Stimulated activated CD4-positive, alpha-beta T cell treated with anti-CD3 and anti-CD28 coated beads, TNF-alpha, amount 100 ng/mL, for 4 hours (primary cell): ENCODE measurements around the gene IDI2.
"Not testable (repeated sequence)": the region's sequence is repeated elsewhere in the genome, so short reads cannot be mapped to it uniquely, and the experiment has no call there.

Experiments
- DNase-seq, 3 experiments: peaks; one replicate each; pipeline ENCODE4 v3.0.0-alpha.2; 2020; ENCODE audit warnings: low read depth in 3 of 3

IDI2 gene

GRCh38 chr10:1047937-1048336 is 22.3 kb upstream of the IDI2 start:
- no peak for DNase-seq

GRCh38 chr10:1045415-1045814 is 19.8 kb upstream of the IDI2 start:
- no peak for DNase-seq

DNA sequence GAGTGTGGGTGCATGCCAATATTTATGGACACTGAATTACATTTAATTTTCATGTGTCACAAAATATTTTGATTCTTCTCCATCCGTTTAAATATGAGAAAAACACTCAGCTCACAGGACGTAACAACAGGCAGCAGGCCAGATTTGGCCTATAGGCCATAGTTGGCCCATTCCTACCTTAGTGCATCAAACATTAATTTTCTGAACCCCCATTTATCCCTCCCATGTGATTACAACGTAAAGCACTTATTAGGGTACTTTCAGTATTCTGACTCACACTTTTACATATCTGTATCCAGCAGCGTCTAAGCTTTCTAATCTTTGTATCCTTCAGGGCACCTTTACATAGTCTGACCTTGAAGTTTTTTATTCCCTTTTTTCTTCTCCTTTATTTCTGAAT is 19.3 kb upstream of the IDI2 start:
- DNase-seq, result no peak

DNA sequence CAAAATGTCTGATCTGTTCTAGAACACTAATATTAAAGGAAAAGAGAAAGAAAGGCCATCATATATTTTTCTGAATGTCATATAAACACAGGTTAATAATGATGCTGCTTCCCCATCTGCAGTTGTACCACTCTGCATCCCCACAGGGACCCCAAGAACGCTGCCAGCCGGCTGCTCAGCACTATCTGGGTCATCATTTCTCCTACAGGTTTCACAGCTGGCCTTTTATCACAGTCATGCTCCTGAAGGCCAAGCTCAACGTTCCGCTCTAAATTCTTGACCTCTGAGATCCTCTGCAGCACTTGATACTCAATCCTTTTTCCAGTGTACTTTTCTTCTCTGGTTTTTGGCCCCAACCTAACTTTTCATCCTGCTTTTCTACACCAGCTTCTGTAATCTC is 18.5 kb upstream of the IDI2 start:
- no peak for DNase-seq

DNA sequence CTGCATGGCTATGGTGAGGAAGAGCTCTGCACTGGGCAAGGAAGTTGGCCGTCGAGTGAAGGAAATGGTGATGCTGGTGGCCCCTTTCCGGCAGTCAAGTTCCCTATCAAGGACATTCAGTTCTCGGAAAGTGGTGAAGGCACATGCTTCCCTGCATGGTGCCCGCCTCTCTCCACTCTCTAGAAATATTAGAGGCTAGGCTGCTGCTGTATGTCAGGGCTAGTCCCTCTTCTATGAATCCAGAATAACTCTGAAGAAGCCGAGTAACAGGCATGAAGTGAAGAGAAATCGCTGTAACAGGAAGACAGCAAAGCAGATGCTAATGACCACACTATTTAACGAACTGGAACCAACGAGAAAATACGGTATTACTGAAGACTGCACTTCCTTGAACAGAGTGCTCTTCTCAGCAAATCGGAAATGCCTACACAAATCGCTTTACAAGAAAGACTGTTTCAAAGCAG is 17.9 kb upstream of the IDI2 start:
- no peak for DNase-seq

DNA sequence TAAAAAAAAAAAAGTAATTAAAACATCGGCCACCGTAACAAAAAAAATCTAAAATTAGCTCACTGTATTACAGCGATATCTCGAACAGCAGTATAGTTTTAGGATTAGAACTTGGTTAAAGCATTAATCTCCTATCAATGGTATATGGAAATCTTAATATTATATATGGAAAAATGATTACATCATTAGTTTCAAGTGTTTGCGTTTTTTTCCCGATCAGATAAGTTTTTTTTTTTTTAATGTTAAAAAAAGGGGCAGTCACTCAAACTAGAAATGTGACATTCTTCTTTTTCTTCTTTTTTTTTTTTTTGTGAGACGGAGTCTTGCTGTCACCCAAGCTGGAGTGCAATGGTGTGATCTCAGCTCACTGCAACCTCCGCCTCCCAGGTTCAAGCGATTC is 15.9 kb upstream of the IDI2 start:
- DNase-seq, result no peak

DNA sequence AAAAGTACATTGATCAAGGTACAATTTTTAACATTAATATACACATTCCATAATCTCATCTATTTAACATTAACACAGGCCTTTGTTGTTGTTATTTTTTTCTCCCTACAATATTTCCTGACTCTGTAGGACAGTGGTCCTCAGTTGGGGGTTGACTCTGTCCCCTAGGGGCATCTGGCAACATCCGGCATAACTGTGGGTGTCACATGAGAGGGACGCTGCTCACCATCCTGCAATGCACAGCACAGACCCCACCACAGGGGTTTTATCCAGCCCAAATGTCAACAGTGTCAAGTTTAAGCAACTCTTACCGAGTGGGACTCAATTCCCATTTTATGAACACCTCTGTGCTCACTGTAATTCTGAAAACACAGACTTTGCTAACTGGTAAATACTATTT is 14.5 kb upstream of the IDI2 start:
- no peak for DNase-seq

DNA sequence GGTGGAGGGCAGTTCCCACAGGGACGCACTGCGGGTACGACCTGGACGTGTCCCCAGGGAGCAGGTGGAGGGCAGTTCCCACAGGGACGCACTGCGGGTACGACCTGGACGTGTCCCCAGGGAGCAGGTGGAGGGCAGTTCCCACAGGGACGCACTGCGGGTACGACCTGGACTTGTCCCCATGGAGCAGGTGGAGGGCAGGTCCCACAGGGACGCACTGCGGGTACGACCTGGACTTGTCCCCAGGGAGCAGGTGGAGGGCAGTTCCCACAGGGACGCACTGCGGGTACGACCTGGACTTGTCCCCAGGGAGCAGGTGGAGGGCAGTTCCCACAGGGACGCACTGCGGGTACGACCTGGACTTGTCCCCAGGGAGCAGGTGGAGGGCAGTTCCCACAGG is 13.1 kb upstream of the IDI2 start:
- DNase-seq, result not testable (repeated sequence)

DNA sequence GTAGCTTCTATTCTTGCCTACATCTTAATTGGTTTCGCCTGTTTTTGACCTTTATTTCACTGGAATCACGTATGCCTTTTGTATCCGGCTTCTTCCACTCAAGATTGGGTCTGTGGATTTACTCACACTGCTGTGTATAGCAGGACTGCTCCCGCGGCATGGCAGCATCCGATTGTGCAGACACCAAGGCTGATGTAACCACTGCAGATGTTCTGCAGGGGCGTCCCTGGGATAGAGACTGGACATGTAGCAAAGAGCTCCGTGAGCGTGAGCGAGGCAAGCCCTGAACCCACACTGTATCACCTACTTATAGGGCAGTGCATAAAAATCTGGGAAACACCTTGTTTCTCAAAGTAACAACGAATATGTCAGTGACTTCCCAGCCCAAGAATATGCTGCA is 11.4 kb upstream of the IDI2 start:
- DNase-seq, result no peak

DNA sequence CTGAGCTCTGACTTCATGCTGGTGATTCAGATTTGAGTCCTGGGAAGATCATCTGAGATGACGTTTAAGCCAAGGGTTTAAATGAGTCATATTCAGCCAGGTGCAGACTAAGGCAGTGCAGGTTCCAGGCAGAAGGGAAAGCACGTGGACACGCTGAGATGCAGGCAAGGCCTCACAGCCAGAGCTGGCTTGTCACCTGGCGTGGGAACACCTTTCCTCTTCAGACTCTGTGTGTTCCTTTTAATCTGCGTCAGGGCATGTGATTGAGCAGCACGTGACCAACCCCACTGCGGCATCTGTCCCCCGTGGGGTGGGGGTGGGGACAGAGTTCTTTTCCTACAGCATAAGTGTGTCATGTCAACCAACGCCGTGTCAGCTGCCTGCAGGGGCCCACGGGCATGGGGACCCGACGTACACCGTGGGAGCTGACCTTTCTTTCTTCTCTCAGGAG is 10.7 kb upstream of the IDI2 start:
- no peak for DNase-seq

DNA sequence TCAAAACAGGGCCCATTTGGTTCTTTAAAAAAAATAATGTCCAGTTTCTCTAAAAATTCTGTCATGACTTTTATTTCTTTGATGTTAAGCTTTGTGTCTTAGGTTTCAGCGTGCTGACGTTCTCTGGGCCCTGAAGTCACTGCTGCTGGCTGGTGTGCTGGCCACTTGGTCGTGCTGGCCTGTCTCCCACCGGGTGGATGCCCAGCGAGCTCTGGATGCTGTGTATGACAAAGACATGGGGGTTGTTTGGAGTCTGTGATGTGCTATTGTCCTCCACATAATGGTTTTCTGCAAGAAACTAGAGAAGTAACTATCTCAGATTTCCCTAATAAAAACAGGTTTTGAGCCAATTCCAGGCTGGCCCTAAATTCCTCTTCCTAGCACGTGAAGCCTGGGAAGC is 9.5 kb upstream of the IDI2 start:
- DNase-seq, result no peak

DNA sequence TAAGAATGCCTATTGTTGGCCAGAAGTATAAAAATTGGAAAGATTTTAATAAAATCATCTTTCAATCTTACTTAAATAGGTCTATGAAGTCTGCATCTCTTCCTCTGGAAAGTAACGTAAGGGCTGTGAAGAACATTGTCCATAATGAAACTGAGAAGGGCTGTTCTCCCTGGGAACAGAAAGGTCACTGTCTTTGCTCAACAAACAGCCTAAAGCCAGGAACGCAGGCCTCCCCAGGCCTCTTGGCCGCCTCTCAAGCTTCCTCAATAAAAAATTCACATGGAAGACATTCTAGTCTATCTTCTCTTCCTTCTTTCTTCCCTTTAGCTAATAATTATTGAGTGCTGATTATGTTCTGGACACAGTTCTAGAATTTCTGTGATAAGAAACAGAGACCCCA is 9.1 kb upstream of the IDI2 start:
- DNase-seq, result no peak

- DNase-seq, result no peak
Measured at GRCh38 chr10:1033601-1034000, 7.9 kb upstream of the IDI2 start.

DNA sequence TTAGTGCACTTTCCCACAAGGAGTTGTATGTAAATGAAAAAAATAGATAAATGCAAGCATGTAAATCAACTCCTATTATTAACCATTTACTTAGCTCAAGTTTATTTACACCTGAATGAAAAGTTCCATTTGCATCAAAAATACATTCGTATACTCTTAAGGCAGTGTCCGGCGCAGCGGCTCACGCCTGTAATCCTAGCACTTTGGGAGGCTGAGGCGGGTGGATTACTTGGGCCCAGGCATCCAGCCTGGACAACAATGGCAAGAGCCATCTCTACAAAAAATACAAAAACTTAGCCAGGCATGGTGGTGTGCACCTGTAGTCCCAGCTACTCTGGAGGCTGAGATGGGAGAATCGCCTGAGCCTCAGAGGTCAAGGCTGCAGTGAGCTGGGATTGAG is 4.2 kb upstream of the IDI2 start:
- DNase-seq, result no peak

GRCh38 chr10:1026578-1026977 is 919 bp upstream of the IDI2 start:
- no peak for DNase-seq

- no peak for DNase-seq
Measured at GRCh38 chr10:1024103-1024502, 1.6 kb downstream of the IDI2 start.

- no peak for DNase-seq
Measured at GRCh38 chr10:1022413-1022812, 3.2 kb downstream of the IDI2 start.

- DNase-seq, result no peak
Measured at GRCh38 chr10:1020958-1021357, 4.7 kb downstream of the IDI2 start.

DNA sequence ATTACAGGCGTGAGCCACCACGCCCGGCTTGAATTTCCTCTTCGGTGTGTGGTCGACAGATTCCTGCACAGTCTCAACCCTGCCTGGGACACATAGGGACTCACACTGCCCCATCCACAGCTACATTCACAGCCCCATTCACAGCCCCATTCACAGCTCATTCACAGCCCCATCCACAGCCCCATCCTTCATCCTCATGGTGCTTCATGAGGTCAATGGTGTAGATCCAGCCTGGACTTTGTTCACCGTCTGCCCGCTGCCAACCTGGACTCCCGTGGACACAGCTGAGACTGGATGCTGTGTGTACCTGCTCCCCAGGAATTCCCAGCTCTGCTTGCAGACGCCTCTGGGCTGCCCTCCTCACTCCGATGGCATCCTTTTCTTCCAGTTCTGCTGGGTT is 5.2 kb downstream of the IDI2 start:
- DNase-seq, result no peak

DNA sequence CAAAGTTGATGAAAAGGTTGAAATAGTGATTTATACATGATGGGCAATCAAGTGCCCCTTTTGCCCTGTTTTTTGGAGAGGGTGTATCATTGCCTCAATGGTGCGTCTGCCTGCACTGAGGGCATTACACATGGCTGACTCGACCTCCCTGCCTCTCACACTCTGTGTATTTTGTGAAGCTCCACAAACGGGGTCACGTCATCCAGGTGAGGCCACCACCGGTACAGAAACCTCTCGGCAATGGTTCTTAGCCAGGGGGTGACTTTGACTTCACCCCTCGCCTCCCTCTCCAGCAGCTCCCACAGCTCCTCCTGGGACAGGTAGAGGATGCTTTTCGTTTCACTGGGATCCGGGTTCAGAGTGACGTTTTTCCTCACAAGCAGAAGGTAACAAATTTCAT is 6.3 kb downstream of the IDI2 start:
- DNase-seq, result no peak

DNA sequence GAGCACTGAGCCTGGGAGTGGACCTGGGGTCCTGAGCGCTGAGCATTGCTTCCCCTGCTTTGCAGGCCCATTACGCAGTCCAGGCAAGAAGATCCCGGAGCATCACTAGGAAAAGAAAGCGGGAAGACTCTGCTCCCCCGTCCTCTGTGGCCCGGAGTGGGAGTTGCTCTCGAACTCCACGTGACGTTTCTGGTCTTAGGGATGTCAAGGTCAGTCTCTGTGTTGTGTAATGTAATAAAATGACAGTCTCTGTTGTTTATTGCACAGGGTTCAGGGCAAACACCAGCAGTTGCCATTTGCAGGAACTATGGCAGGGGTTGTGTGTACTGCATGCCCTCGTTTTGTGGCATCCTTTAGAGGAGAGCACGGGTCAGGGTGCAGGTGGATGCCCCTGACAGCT is 10.0 kb downstream of the IDI2 start:
- DNase-seq, result no peak

GRCh38 chr10:1011696-1012095 is 14.0 kb downstream of the IDI2 start:
- no peak for DNase-seq

DNA sequence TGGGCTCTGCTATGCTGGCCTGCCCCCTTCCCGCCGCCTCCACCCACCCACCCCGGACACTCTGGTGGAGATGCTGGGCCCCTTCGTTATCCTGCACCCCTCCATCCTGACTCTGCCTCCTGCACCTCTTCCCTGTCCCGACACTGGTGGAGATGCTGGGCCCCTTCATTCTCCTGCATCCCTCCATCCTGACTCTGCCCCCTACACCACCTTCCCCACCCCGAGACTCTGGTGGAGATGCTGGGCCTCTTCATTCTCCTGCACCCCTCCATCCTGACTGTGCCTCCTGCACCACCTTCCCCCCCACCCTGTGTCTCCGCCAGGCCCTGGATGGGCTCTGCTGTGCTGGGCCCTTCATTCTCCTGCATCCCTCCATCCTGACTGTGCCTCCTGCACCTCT is 15.0 kb downstream of the IDI2 start:
- no peak for DNase-seq

DNA sequence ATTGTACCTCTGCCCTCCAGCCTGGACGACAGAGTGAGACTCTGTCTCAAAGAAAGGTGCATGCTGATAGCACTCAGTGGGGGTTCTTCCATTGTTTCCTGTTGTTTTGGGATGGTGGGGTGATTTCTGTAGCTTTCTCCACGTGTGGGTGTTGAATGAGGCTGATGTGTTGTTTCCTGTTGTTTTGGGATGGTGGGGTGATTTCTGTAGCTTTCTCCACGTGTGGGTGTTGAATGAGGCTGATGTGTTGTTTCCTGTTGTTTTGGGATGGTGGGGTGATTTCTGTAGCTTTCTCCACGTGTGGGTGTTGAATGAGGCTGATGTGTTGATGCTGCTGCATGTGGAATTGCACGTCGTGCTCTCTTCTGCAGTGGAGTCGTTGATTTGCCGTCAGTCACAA is 15.7 kb downstream of the IDI2 start:
- not testable (repeated sequence) for DNase-seq

- DNase-seq, result no peak
Measured at GRCh38 chr10:1009071-1009494, 16.6 kb downstream of the IDI2 start.
